ENCODE data around the gene CNNM2. TPM values are rescaled to one million over a fixed set of nuclear protein-coding genes. Genes with fewer than 3 reads are reported as not detected.
"Not testable (repeated sequence)": the region's sequence is repeated elsewhere in the genome, so short reads cannot be mapped to it uniquely, and the experiment has no call there.

Gene CNNM2
- total RNA-seq, 2 experiments from 2014 or later, result 4.2 to 4.5 TPM

- intact Hi-C loops (cut with DNase I, micrococcal nuclease), result no loop called here
- no peak for DNase-seq
- Mint-ChIP-seq H3K4me3 (no peak overlapping the region), H3K27ac (no peak overlapping the region), H3K36me3 (ENCODE audit: low read depth) (no peaks in the 10 kb centered on the region), H3K9me3 (ENCODE audit: low read depth) (peaks cover 2% of the 10 kb centered on the region), H3K4me1 (peaks cover 7% of the 10 kb centered on the region), H3K27me3 (no peaks in the 10 kb centered on the region)
- ChIA-PET POLR2A (no interaction called here), CTCF (no interaction called here)
- ATAC-seq, result no peak
Measured at GRCh38 chr10:102998399-102998907, 80.4 kb downstream of the CNNM2 start.

- intact Hi-C loops (cut with DNase I, micrococcal nuclease); H3K27me3 Mint-ChIP-seq; H3K9me3 Mint-ChIP-seq (ENCODE audit: low read depth); CTCF ChIA-PET; H3K4me3 Mint-ChIP-seq; H3K36me3 Mint-ChIP-seq (ENCODE audit: low read depth); H3K27ac Mint-ChIP-seq; DNase-seq; H3K4me1 Mint-ChIP-seq; POLR2A ChIA-PET; ATAC-seq: not testable (repeated sequence)
Measured at GRCh38 chr10:103000050-103000449, 82.0 kb downstream of the CNNM2 start.

GRCh38 chr10:103007017-103007416 lies 88.9 kb downstream of the CNNM2 start:
- Mint-ChIP-seq H3K4me3 (no peak overlapping the region), H3K4me1 (no peaks in the 10 kb centered on the region), H3K27ac (no peak overlapping the region), H3K27me3 (no peaks in the 10 kb centered on the region), H3K9me3 (ENCODE audit: low read depth) (peaks cover 4% of the 10 kb centered on the region), H3K36me3 (ENCODE audit: low read depth) (peaks cover 4% of the 10 kb centered on the region)
- ATAC-seq, result no peak
- ChIA-PET POLR2A (no interaction called here), CTCF (no interaction called here)
- intact Hi-C loops (cut with DNase I, micrococcal nuclease), result no loop called here
- no peak for DNase-seq

- CTCF ChIA-PET, result no interaction called here
- POLR2A ChIA-PET, result no interaction called here
- ATAC-seq, result no peak
- Mint-ChIP-seq H3K4me1 (no peaks in the 10 kb centered on the region), H3K4me3 (no peak overlapping the region), H3K9me3 (ENCODE audit: low read depth) (no peaks in the 10 kb centered on the region), H3K36me3 (ENCODE audit: low read depth) (no peaks in the 10 kb centered on the region), H3K27me3 (no peaks in the 10 kb centered on the region), H3K27ac (no peak overlapping the region)
- intact Hi-C loops (cut with DNase I, micrococcal nuclease), result no loop called here
- DNase-seq, result no peak
Measured at GRCh38 chr10:103013416-103013815, 95.3 kb downstream of the CNNM2 start.

- ATAC-seq (no peak), DNase-seq (no peak)
- H3K4me1 Mint-ChIP-seq, result no peaks in the 10 kb centered on the region
- no peaks in the 10 kb centered on the region for H3K9me3 Mint-ChIP-seq (ENCODE audit: low read depth)
- no peak overlapping the region for H3K4me3 Mint-ChIP-seq
- ChIA-PET POLR2A (interaction anchor here (0.6 kb wide), 1 partner anchor 31 kb away, joined by 3 read pairs; no protein-coding TSS in a partner anchor), CTCF (no interaction called here)
- H3K27me3 Mint-ChIP-seq, result no peaks in the 10 kb centered on the region
- intact Hi-C loops (cut with DNase I, micrococcal nuclease), result no loop called here
- H3K36me3 Mint-ChIP-seq (ENCODE audit: low read depth), result no peaks in the 10 kb centered on the region
- no peak overlapping the region for H3K27ac Mint-ChIP-seq
Measured at GRCh38 chr10:103019425-103019824, 101.3 kb downstream of the CNNM2 start.

- ChIA-PET POLR2A (no interaction called here), CTCF (interaction anchor here (1.2 kb wide), 1 partner anchor 49 kb away, joined by 3 read pairs; no protein-coding TSS in a partner anchor)
- no peak for DNase-seq
- Mint-ChIP-seq H3K9me3 (ENCODE audit: low read depth) (no peaks in the 10 kb centered on the region), H3K4me1 (no peaks in the 10 kb centered on the region), H3K27me3 (no peaks in the 10 kb centered on the region), H3K4me3 (no peak overlapping the region), H3K27ac (no peak overlapping the region), H3K36me3 (ENCODE audit: low read depth) (no peaks in the 10 kb centered on the region)
- no peak for ATAC-seq
- intact Hi-C loops (cut with DNase I, micrococcal nuclease), result no loop called here
Measured at GRCh38 chr10:103021150-103021899, 103.2 kb downstream of the CNNM2 start.

- DNase-seq, result no peak
- H3K27me3 Mint-ChIP-seq, result no peaks in the 10 kb centered on the region
- H3K9me3 Mint-ChIP-seq (ENCODE audit: low read depth), result no peaks in the 10 kb centered on the region
- H3K27ac Mint-ChIP-seq, result no peak overlapping the region
- intact Hi-C loops (cut with DNase I, micrococcal nuclease), result no loop called here
- H3K36me3 Mint-ChIP-seq (ENCODE audit: low read depth), result no peaks in the 10 kb centered on the region
- no peak overlapping the region for H3K4me3 Mint-ChIP-seq
- no peaks in the 10 kb centered on the region for H3K4me1 Mint-ChIP-seq
- ChIA-PET CTCF (no interaction called here), POLR2A (interaction anchor here (0.6 kb wide), 1 partner anchor 13 kb away, joined by 6 read pairs; no protein-coding TSS in a partner anchor)
- no peak for ATAC-seq
Measured at GRCh38 chr10:103021900-103022293, 103.8 kb downstream of the CNNM2 start.

- ChIA-PET CTCF (no interaction called here), POLR2A (no interaction called here)
- no peaks in the 10 kb centered on the region for H3K27me3 Mint-ChIP-seq
- H3K27ac Mint-ChIP-seq, result no peak overlapping the region
- no peaks in the 10 kb centered on the region for H3K36me3 Mint-ChIP-seq (ENCODE audit: low read depth)
- no peaks in the 10 kb centered on the region for H3K9me3 Mint-ChIP-seq (ENCODE audit: low read depth)
- no peak for DNase-seq
- intact Hi-C loops (cut with DNase I, micrococcal nuclease), result no loop called here
- H3K4me3 Mint-ChIP-seq, result no peak overlapping the region
- H3K4me1 Mint-ChIP-seq, result no peaks in the 10 kb centered on the region
- no peak for ATAC-seq
Measured at GRCh38 chr10:103025696-103026095, 107.6 kb downstream of the CNNM2 start.

- no peak overlapping the region for H3K27ac Mint-ChIP-seq
- H3K4me3 Mint-ChIP-seq, result no peak overlapping the region
- H3K27me3 Mint-ChIP-seq, result no peaks in the 10 kb centered on the region
- CTCF ChIA-PET, result interaction anchor here (2.3 kb wide), 1 partner anchor 121 kb away, joined by 7 read pairs; the partner anchor contains the start of gene CNNM2
- ATAC-seq (no peak), DNase-seq (no peak)
- no peaks in the 10 kb centered on the region for H3K36me3 Mint-ChIP-seq (ENCODE audit: low read depth)
- H3K4me1 Mint-ChIP-seq, result no peaks in the 10 kb centered on the region
- intact Hi-C loops (cut with DNase I, micrococcal nuclease), result no loop called here
- POLR2A ChIA-PET, result no interaction called here
- no peaks in the 10 kb centered on the region for H3K9me3 Mint-ChIP-seq (ENCODE audit: low read depth)
Measured at GRCh38 chr10:103038570-103038969, 120.5 kb downstream of the CNNM2 start.

- CTCF ChIA-PET, result interaction anchor here (0.6 to 2.3 kb wide), 3 partner anchors 24 to 139 kb away, joined by 3 to 7 read pairs (median 3); partner anchors contain the start of gene CNNM2
- POLR2A ChIA-PET, result no interaction called here
- intact Hi-C loops (cut with DNase I, micrococcal nuclease), result no loop called here
Measured at GRCh38 chr10:103040418-103040817, 122.3 kb downstream of the CNNM2 start.

GRCh38 chr10:103041391-103041790 lies 123.3 kb downstream of the CNNM2 start:
- intact Hi-C loops (cut with DNase I, micrococcal nuclease), result no loop called here
- ChIA-PET CTCF (interaction anchor here (0.8 kb wide), 1 partner anchor 124 kb away, joined by 4 read pairs; the partner anchor contains the start of gene CNNM2), POLR2A (no interaction called here)
- Mint-ChIP-seq H3K4me3 (no peak overlapping the region), H3K36me3 (ENCODE audit: low read depth) (no peaks in the 10 kb centered on the region), H3K27ac (no peak overlapping the region), H3K4me1 (no peaks in the 10 kb centered on the region), H3K9me3 (ENCODE audit: low read depth) (no peaks in the 10 kb centered on the region), H3K27me3 (no peaks in the 10 kb centered on the region)
- DNase-seq (no peak), ATAC-seq (no peak)

More at GRCh38 chr10:103040418-103040817, 122.3 kb downstream of the CNNM2 start:
- no peak overlapping the region for H3K27ac Mint-ChIP-seq
- H3K4me3 Mint-ChIP-seq, result no peak overlapping the region
- no peaks in the 10 kb centered on the region for H3K36me3 Mint-ChIP-seq (ENCODE audit: low read depth)
- no peaks in the 10 kb centered on the region for H3K9me3 Mint-ChIP-seq (ENCODE audit: low read depth)
- no peaks in the 10 kb centered on the region for H3K4me1 Mint-ChIP-seq
- ATAC-seq (no peak), DNase-seq (no peak)
- no peaks in the 10 kb centered on the region for H3K27me3 Mint-ChIP-seq

- ChIA-PET POLR2A (no interaction called here), CTCF (interaction anchor here (0.8 kb wide), 1 partner anchor 124 kb away, joined by 4 read pairs; the partner anchor contains the start of gene CNNM2)
- H3K9me3 Mint-ChIP-seq (ENCODE audit: low read depth), result no peaks in the 10 kb centered on the region
- H3K4me1 Mint-ChIP-seq, result no peaks in the 10 kb centered on the region
- H3K27me3 Mint-ChIP-seq, result no peaks in the 10 kb centered on the region
- intact Hi-C loops (cut with DNase I, micrococcal nuclease), result no loop called here
- H3K27ac Mint-ChIP-seq, result no peak overlapping the region
- no peak for DNase-seq
- H3K4me3 Mint-ChIP-seq, result no peak overlapping the region
- H3K36me3 Mint-ChIP-seq (ENCODE audit: low read depth), result no peaks in the 10 kb centered on the region
- ATAC-seq, result no peak
Measured at GRCh38 chr10:103042129-103042528, 124.0 kb downstream of the CNNM2 start.

Data from activated CD4-positive, alpha-beta T cell treated with anti-CD3 and anti-CD28 coated beads for 36 hours (primary cell).